ENCODE data around the gene VPS25.

- TF ChIP-seq POLR2A (IDR thresholded peaks at IDR 0.05; ENCODE audit: low read depth, low read length) (no peak), POLR2AphosphoS5 (IDR thresholded peaks at IDR 0.05; ENCODE audit: low read depth, low read length) (no peak)
These were observed 36.0 kb downstream of the VPS25 start for GRCh38 chr17:42809250-42809649.

All from GM12891 (cell line).